Activated CD8-positive, alpha-beta memory T cell treated with anti-CD3 and anti-CD28 coated beads, Interleukin-2, amount 50 U/mL, for 24 hours (primary cell): ENCODE measurements around the gene AGBL4.

ENCODE experiments used
- DNase-seq: peaks from one replicate; pipeline ENCODE4 v3.0.0-alpha.2; 2020; ENCODE audit errors: extremely low read depth

AGBL4 gene

GRCh38 chr1:48681476-48682305 lies 1342.1 kb downstream of the AGBL4 start:
- DNase-seq, result no peak

GRCh38 chr1:48680411-48681035 lies 1343.2 kb downstream of the AGBL4 start:
- DNase-seq, result no peak

- DNase-seq, result no peak
Observed at GRCh38 chr1:48679859-48680258, 1343.9 kb downstream of the AGBL4 start.

- DNase-seq, result no peak
Observed at GRCh38 chr1:48678710-48679505, 1344.8 kb downstream of the AGBL4 start.

GRCh38 chr1:48677306-48678287 lies 1346.2 kb downstream of the AGBL4 start:
- no peak for DNase-seq

GRCh38 chr1:48676822-48677221 lies 1346.9 kb downstream of the AGBL4 start:
- DNase-seq, result no peak

GRCh38 chr1:48676376-48676775 lies 1347.4 kb downstream of the AGBL4 start:
- DNase-seq, result no peak

GRCh38 chr1:48675251-48675650 lies 1348.5 kb downstream of the AGBL4 start:
- no peak for DNase-seq

- DNase-seq, result no peak
Observed at GRCh38 chr1:48674641-48675040, 1349.1 kb downstream of the AGBL4 start.

GRCh38 chr1:48673332-48674105 lies 1350.2 kb downstream of the AGBL4 start:
- no peak for DNase-seq

GRCh38 chr1:48671578-48671977 lies 1352.2 kb downstream of the AGBL4 start:
- no peak for DNase-seq

- no peak for DNase-seq
Observed at GRCh38 chr1:48670234-48671020, 1353.3 kb downstream of the AGBL4 start.

- no peak for DNase-seq
Observed at GRCh38 chr1:48668339-48668738, 1355.4 kb downstream of the AGBL4 start.

GRCh38 chr1:48667782-48668181 lies 1356.0 kb downstream of the AGBL4 start:
- no peak for DNase-seq

- no peak for DNase-seq
Observed at GRCh38 chr1:48665708-48666407, 1357.9 kb downstream of the AGBL4 start.

- no peak for DNase-seq
Observed at GRCh38 chr1:48661726-48662463, 1361.9 kb downstream of the AGBL4 start.

- DNase-seq, result no peak
Observed at GRCh38 chr1:48659801-48660200, 1364.0 kb downstream of the AGBL4 start.

GRCh38 chr1:48657413-48657812 lies 1366.3 kb downstream of the AGBL4 start:
- DNase-seq, result no peak
